HG02588 (cell line): ENCODE measurements around the gene CDC42BPB.

Experiments used
- ATAC-seq: cut with Tn5 transposase; IDR thresholded peaks from one replicate; pipeline ENCODE4 v1.9.1; 2021; ENCODE audit warnings: mild to moderate bottlenecking, moderate library complexity; ENCODE audit not compliant: unreplicated experiment

The CDC42BPB gene

GRCh38 chr14:102948698-102949061, 108.7 kb downstream of the CDC42BPB start:
- ATAC-seq = no peak

DNA sequence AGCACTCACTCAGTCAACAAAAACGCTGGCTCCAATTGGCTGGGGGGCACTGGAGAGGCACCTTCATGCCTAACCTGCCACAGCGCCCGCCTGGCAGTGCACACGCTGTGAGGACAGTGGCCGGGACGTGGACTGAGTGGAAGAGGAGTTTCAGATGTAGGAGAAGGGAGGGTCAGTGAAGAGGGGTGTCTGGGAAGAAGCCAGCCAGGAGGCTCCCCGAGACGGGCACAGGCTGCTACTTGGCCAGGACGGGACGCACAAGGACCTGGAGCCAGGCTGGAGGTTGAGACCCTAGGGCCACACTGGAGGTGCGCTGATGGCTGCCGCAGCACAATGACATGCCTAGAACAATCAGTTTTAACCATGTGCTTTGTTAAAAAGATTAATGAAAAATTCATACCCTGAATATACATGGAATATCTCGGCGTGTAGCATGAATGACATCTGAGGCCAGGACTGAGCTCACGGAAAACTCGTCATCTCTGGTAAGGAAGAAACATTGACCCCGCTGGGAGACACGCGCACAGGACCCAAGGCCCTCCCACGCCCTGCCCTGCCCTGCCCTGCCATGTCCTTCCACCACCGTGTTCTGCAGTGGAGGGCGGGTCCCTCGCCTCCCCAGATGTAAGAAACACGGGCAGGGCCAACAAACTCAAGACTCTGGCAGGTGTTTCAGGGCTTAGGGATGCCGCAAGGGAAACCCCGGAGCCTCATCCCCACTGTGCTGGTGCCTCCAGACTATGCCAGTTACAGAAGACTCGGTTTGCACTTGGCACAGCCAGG, 109.8 kb downstream of the CDC42BPB start:
- no peak for ATAC-seq

DNA sequence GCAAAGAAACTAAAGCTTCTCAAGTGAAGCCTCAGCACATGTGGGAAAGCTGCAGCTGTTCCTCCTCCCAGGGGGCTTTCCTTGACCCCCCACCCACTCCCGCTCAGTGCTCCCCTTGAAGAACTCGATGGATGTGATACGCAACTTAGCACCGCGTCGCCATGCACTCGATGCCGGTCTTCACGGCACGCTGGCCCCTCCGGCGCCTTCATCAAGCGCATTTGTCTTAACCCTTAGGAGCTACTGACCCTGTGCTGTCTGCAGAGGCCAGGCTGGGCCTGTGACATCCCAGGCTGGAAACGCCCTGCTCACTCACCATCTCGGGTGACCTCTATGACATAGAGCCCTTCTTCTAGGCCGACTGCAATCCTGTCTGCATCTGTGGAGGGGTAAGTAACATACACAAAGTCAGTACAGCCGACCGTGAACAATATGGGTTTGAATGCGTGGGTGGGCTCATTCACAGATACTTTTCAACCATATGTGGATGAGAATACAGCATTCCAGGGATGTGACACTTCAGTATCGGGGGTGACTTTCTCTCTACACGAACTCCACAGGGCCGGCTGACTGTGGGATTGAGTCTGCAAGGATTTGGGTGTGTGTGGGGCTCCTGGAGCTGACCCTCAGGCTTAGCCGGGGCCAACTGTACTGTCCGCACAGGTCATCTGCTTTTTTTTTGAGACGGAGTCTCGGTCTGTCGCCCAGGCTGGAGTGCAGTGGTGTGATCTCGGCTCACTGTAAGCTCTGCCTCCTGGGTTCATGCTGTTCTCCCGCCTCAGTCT, 111.8 kb downstream of the CDC42BPB start:
- no peak for ATAC-seq

DNA sequence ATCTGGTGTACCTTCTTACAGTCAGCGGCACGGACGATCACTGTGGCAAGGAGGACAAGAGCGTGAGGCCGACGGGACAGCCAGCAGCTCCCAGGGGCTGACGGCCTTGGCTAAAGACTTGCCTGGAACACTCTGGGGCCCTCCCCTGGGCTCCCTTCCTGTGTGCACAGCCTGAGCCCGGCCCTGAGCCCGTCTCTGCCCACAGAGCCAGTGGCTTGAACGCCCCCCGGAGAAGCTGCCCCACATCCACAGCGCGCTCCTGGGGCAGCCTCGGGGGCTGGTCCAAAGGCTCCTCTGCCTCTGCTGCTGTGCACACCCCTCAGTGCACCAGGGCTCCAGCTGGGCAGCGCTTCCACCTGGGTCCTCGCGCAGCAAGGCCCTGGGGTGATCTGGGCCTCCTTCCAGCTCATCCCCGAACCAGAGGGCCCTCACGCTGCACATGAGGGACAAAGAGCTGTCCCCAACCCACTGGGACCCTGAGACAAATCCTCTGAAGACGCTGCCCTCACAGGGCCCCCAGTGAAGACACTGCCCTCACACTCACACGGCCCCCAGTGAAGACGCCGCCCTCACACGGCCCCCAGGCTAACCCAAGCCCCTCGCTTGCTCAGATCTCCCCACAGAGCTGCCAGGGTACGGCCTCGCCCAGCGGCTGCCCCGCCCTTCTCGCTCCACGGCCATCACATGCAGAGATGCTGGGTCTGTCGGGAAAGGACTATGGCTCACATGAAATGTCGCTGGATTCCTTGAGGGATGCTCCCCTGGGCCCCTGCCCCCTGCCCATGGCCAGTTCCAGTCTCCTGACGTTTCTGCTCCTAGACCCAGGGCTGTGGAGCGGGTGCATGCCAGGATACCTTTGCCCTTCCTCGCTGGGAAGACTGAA, 112.7 kb downstream of the CDC42BPB start:
- ATAC-seq = no peak

- ATAC-seq = no peak
Observed at GRCh38 chr14:102943979-102944378, 113.4 kb downstream of the CDC42BPB start.

- ATAC-seq = no peak
Observed at GRCh38 chr14:102943454-102943853, 113.9 kb downstream of the CDC42BPB start.

DNA sequence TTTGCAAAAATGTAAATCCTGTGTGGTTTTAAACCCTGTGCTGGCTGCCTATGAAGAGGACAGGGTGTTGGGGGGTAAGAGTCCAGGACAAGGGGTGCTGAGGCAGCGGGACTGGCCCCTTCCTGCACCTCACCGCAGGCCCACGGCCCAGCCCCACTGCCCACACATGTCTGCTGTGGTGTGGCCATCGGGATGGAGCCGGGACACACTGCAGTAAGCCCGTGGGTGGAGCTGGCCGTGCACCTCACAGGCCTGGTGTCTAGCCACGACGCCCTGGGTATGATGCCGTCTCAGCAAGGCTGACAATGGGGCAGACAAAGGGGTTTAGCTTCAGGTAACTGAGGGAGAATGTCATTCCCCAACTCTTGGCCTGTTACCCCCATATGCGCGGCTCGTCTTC, 115.3 kb downstream of the CDC42BPB start:
- ATAC-seq = no peak

GRCh38 chr14:102941419-102942011, 115.8 kb downstream of the CDC42BPB start:
- no peak for ATAC-seq

DNA sequence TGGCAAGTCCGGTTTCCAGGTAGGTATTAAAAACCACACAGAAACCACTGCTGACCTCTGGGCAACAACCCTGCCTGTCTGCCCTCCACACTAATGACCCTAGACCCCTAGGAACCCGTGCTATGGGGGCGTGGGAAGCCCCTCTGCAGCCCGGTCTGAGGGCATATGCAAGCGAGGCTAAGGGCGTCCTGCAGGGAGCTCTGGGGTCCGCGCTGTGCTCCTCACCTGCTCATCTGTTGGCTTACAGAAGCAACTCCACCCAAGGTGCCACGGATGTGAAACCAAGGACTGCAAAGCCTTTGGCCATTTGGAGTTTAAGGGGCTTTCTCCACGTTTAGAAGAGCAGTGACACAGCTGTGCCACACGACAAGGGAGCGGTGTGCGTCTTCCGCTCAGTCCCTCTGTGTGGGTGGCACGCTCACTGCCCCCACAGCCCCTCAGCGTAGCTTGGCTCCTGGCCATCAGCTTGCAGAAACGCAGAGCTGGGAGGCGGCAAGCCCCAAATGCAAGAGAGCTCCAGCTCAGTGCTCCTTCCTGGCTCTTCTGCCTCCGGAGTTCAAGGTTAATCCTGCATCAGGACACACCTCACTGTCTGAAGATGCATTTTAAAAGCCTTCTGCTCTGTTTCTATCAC, 116.5 kb downstream of the CDC42BPB start:
- ATAC-seq = no peak

DNA sequence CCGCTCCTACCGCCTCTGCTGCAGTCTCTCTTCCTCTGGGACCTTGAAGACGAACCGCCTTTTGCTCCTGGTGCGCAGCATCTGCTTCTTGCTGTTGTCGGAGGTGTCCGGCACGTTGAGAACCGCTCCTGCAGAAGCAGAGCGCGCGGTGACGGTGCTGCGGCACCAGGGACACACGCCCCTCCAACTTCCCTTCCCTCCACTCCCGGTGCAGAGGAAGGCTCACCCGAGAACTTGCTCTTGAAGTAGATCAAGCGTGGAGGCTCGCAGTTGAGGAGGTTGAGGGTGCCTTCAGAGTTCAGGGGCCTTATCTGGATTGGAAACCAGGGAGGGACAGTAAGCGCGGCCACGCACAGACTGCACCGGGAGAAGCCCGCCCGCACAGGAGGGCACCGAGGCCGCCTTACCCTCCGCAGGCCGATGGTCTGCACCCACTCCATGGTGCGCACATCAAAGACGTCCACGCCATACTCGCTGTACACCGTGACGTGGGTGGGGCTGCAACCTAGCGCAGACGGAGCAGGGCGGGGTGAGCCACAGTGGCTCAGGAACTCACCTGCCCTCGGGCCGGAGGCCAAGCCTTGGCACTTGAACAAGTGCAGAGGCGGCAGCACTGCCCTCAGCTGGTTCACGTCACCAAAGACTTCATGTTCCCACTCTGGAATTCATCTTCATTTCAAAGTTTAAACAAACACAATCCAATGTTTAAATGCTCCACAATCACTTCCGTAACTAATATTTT, 117.4 kb downstream of the CDC42BPB start:
- ATAC-seq = no peak

- no peak for ATAC-seq
Observed at GRCh38 chr14:102939329-102939728, 118.0 kb downstream of the CDC42BPB start.

GRCh38 chr14:102938191-102938590, 119.2 kb downstream of the CDC42BPB start:
- no peak for ATAC-seq

GRCh38 chr14:102937331-102938175, 119.8 kb downstream of the CDC42BPB start:
- ATAC-seq = no peak

- ATAC-seq = no peak
Observed at GRCh38 chr14:102935756-102936155, 121.6 kb downstream of the CDC42BPB start.

- ATAC-seq = no peak
Observed at GRCh38 chr14:102933618-102934231, 123.6 kb downstream of the CDC42BPB start.

DNA sequence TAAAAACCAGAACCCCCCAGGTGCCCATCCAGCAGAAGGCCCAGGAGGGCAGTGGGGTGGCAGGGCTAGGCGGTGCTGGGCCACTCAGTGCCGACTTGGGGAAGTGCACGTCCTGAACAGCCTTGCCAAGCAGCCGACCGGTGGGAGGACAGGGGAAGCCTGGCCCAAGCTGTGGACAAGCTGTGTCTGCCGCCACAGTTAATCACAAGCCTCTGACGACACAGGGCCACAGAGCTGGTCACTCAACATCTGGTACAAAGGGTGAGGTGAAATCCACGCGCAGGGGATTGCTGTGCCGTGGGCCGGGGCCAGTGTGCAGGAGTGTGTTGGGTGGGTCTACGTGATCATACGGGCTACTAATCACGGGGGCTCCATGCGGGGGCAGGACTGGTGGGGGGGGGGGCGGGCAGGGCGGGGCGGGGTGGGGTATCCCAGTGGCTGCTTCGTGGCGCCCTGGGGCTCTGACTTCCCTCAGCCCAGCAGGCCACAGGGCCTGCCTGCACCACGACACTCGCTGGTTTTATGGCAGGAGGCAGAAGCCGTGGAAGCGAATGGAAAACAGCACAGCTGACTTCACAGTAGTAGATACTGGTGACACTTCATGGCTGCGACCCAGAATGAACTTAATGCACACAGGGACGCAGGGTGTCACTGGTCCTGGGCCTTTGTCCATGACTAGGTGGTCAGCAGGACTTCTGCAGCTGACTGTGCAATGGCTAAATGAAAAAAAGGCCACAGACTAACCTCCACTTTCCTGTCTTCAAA, 124.7 kb downstream of the CDC42BPB start:
- no peak for ATAC-seq

DNA sequence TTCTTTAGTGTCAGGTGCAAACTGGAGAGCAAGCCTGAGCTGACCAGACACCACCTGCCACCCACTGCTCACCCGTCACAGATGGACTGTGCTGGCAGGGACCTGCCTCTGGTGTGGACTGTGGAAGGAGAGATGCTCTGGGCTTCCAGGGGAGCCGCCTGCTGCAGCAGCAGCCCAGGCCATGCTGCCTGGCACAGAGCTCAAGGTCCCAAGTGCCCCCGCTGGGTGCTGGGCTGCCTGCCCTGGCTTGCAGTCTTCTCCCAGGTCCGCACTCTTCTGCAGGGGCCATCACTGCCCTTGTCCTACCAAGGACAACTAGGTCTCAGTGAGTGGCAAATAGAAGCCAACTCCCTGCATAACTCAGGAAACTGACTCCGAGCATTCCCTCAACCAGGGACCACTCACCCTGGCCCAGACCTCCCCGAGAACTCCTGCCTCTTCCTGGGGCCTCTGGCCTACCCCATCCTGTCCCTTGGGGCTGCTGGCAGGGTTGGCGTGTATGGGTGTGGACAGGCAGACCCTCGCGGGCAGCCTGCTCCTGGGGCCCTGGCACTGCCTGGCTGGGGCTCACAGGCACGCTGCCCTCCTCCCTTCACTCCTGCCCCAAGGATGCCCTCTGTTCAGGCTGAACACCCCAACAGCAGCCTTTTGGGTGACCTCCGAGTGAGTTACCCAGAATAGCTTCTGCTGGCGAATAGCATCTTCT, 125.6 kb downstream of the CDC42BPB start:
- ATAC-seq = no peak
